Kidney (tissue), 14 donors: Measurements from ENCODE around the gene PPM1G. TPM values are rescaled to one million over a fixed set of nuclear protein-coding genes. Genes with fewer than 3 reads are reported as not detected.

Source experiments
- DNase-seq, 5 donors: peaks; one replicate each; pipeline ENCODE4 v3.0.0-alpha.2; 2013 to 2020
- FAIRE-seq: peaks from 2 replicates; lab custom pipeline; 2012; peaks lifted over from hg19 to GRCh38; lab: Jason Lieb, UNC
- H3K27ac ChIP-seq, 2 donors: one replicate each; pipeline ENCODE4 v1.7.0; 2013; ENCODE audit warnings: low read depth in 2 of 2, low read length in 2 of 2, inconsistent platforms in 1 of 2
- H3K27me3 ChIP-seq: one replicate; pipeline ENCODE4 v1.7.1; 2013; ENCODE audit warnings: low read length, inconsistent platforms; ENCODE audit not compliant: control insufficient read depth, insufficient read depth
- H3K36me3 ChIP-seq, 3 donors: one replicate each; pipeline versions ENCODE4 v1.7.0 to v1.7.1; 2013; ENCODE audit warnings: low read length in 3 of 3, control low read depth in 1 of 3, inconsistent platforms in 1 of 3; ENCODE audit not compliant: insufficient read depth in 3 of 3, control insufficient read depth in 2 of 3
- H3K4me1 ChIP-seq, 3 donors: one replicate each; pipeline versions ENCODE4 v1.7.0 to v1.7.1; 2013; ENCODE audit warnings: low read length in 3 of 3, inconsistent platforms in 1 of 3, low read depth in 1 of 3; ENCODE audit not compliant: control insufficient read depth in 2 of 3, insufficient read depth in 2 of 3
- H3K4me3 ChIP-seq, 3 donors: one replicate each; pipeline versions ENCODE4 v1.7.0 to v1.8.1; 2013; ENCODE audit warnings: low read length in 3 of 3, control low read depth in 1 of 3, inconsistent platforms in 1 of 3
- H3K9ac ChIP-seq, 3 donors: one replicate each; pipeline versions ENCODE4 v1.7.0 to v1.7.1; 2013; ENCODE audit warnings: low read length in 3 of 3, control low read depth in 1 of 3, inconsistent platforms in 1 of 3
- H3K9me3 ChIP-seq, 3 donors: one replicate each; pipeline versions ENCODE4 v1.7.0 to v1.7.1; 2013; ENCODE audit warnings: low read length in 3 of 3, control low read depth in 1 of 3, inconsistent platforms in 1 of 3; ENCODE audit not compliant: control insufficient read depth in 2 of 3, insufficient read depth in 1 of 3
- CTCF ChIP-seq: IDR thresholded peaks from 3 replicates; pipeline ENCODE4 v1.5.1; 2012; ENCODE audit warnings: mild to moderate bottlenecking, moderate library complexity, borderline replicate concordance; ENCODE audit not compliant: insufficient read depth; ENCODE audit errors: extremely low read depth
- intact Hi-C: fragments of 100-400 bp; cut with DNase I; formaldehyde crosslinking; loops from one replicate; pipeline ENCODE4 v1.11.1; 2022
- polyA plus RNA-seq: library from polyadenylated mRNA; stranded (reverse); fragments of 350-450 nt; fragmentation: Illumina TruSeq; extraction: RNeasy Lipid Tissue Mini Kit (QIAGEN cat#74804); gene quantifications from one replicate; pipeline ENCODE4 v1.2.3, GENCODE V29; 2014; ENCODE audit warnings: low read depth, low replicate concordance; ENCODE audit not compliant: insufficient read depth
- total RNA-seq: library from RNA; stranded (reverse); fragmentation: NEBNext Ultra II Directional; extraction: Animal tissue kit (Norgen Biotek cat#: 25700); gene quantifications from one replicate; pipeline ENCODE4 v1.2.1, GENCODE V29; 2021
- donor health status: control.
- donor health status: control.
- donor health status: control.
- donor health status: control.
- donor health status: control.
- donor health status: DM: yes; HTN: yes; CAD: no.
- donor health status: Normal renal cell carcinoma (clear cell type).

Gene PPM1G
- total and polyA plus RNA-seq, 2 donors from 2014 or later: 50.7 to 60.7 TPM

DNA sequence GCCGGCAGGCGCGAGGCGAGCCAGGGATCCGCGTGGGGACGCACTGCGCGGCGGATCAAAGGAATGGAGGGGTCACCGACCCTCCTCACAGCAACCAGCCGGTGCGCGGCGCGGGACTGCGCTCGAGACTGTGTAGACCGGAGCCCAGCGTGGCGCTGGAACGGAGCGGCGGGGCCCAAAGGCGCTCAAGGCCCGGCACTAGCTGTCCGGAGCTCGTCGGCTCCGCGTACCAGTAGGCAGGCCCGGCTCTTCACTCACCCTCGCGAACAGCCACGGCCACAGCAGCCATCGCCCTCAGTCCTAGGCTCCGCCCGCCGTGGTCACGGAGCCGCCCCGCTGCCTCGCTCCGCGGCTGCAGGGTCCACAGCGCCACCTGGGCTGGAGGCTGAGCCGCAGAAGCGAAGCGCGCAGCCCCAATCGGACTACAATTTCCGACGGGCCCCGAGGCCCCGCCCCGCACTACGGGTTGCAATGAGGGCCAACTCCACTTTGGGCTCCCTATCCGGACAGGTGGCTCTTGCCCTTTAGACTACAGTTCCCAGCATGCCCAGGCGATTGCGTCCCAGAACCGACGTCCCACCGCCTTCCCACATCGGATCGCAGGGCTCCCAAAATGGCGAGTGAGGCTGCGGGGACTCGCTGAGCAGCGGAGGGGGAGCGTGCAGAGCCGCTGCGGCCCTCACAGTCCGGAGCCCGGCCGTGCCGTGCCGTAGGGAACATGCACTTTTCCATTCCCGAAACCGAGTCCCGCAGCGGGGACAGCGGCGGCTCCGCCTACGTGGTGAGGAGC lies 39.2 kb downstream of the PPM1G start, which contains the start of the genes EIF2B4 and SNX17:
EIF2B4 (minus strand) TSS at position 313 of the 790 bp plus-strand sequence; CDS start at position 289, 24 bp downstream.
SNX17 (plus strand) TSS at position 591 of the 790 bp plus-strand sequence; CDS start at position 719, 128 bp downstream.
- H3K4me3 ChIP-seq: peak within 1 kb of the TSS; percentile 79 to 97 (median 94)
- DNase-seq: peak; percentile 99 to 100 (median 100)
- H3K27ac ChIP-seq: peak within 1 kb of the TSS; percentile 85 to 91
- intact Hi-C loops: no loop called here
- H3K9ac ChIP-seq: peak within 1 kb of the TSS; percentile 63 to 92 (median 91)
- H3K36me3 ChIP-seq: peaks cover 14 to 42% (median 36%) of the 10 kb centered on the region in 3 donors
- TF ChIP-seq CTCF: peak; percentile 79
- H3K9me3 ChIP-seq: no peaks in the 10 kb centered on the region
- FAIRE-seq: peak; percentile 27
- no peaks in the 10 kb centered on the region for H3K27me3 ChIP-seq
- H3K4me1 ChIP-seq: peaks cover 0 to 16% (median 15%) of the 10 kb centered on the region in 3 donors

- TF ChIP-seq CTCF: no peak
- H3K9ac ChIP-seq: peak overlapping the region; percentile 63 to 92 (median 71)
- H3K4me3 ChIP-seq: peak overlapping the region; percentile 75 to 97 (median 78)
- DNase-seq: no peak
- H3K36me3 ChIP-seq: peaks cover 14 to 39% (median 32%) of the 10 kb centered on the region in 3 donors
- peak overlapping the region; percentile 85 to 91 for H3K27ac ChIP-seq
- intact Hi-C loops: no loop called here
- no peak for FAIRE-seq
- no peaks in the 10 kb centered on the region for H3K9me3 ChIP-seq
- peaks cover 0 to 16% (median 15%) of the 10 kb centered on the region in 3 donors for H3K4me1 ChIP-seq
- H3K27me3 ChIP-seq: no peaks in the 10 kb centered on the region
Observed at GRCh38 chr2:27369471-27370025, 39.8 kb downstream of the PPM1G start.

DNA sequence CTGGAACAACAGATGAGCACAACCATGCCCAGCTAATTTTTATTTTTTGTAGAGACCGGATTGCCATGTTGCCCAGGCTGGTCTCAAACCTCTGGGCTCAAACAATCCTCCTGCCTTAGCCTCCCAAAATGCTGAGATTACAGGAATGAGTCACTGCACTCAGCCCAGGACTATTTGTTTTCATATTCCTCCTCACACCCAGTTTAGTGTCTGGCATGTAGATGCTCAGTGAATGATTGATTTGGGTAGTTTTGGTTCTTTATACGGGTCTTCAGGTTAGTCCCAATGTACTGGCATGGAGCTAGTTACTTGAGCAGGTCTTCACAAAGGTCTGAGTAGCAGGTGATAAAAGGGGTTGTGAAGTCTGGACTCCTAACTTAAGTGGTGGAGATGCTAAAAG lies 45.5 kb downstream of the PPM1G start:
- intact Hi-C loops: no loop called here
- peaks cover 13 to 35% (median 26%) of the 10 kb centered on the region in 3 donors for H3K36me3 ChIP-seq
- H3K9ac ChIP-seq: no peak overlapping the region
- no peak overlapping the region for H3K4me3 ChIP-seq
- FAIRE-seq: no peak
- peaks cover 0 to 3% (median 2%) of the 10 kb centered on the region in 3 donors for H3K4me1 ChIP-seq
- no peaks in the 10 kb centered on the region for H3K9me3 ChIP-seq
- no peaks in the 10 kb centered on the region for H3K27me3 ChIP-seq
- no peak for TF ChIP-seq CTCF
- no peak for DNase-seq
- H3K27ac ChIP-seq: no peak overlapping the region
